ENCODE measurements around the gene C2CD4B.

DNA sequence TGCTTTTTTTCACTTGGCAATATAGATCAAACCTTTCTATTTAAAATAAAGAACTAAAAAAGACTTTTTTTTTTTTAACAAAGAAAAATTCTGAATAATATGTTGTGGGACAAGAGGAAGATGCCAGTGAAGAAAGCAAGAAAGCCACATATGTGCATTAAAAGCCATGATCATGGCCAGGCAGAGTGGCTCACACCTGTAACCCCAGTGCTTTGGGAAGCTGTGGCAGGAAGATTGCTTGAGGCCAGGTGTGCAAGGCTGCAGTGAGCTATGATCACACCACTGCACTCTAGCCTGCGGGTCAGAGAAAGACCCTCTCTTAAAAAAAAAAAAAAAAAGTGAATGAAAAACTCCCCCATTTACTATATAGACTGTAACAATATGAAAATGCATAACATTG is 23.9 kb downstream of the C2CD4B start:
- no peak for TF ChIP-seq KLF7 (tag by site-specific recombination; IDR thresholded peaks at IDR 0.05; ENCODE audit: borderline replicate concordance)
- TF ChIP-seq YY1 (tag by site-specific recombination; IDR thresholded peaks at IDR 0.05): no peak
- no peak for TF ChIP-seq ZSCAN23 (tag by site-specific recombination; IDR thresholded peaks at IDR 0.05)
- TF ChIP-seq ZNF768 (tag by site-specific recombination; IDR thresholded peaks at IDR 0.05): no peak
- TF ChIP-seq, protein P1, sequence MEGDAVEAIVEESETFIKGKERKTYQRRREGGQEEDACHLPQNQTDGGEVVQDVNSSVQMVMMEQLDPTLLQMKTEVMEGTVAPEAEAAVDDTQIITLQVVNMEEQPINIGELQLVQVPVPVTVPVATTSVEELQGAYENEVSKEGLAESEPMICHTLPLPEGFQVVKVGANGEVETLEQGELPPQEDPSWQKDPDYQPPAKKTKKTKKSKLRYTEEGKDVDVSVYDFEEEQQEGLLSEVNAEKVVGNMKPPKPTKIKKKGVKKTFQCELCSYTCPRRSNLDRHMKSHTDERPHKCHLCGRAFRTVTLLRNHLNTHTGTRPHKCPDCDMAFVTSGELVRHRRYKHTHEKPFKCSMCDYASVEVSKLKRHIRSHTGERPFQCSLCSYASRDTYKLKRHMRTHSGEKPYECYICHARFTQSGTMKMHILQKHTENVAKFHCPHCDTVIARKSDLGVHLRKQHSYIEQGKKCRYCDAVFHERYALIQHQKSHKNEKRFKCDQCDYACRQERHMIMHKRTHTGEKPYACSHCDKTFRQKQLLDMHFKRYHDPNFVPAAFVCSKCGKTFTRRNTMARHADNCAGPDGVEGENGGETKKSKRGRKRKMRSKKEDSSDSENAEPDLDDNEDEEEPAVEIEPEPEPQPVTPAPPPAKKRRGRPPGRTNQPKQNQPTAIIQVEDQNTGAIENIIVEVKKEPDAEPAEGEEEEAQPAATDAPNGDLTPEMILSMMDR (tag by site-specific recombination; IDR thresholded peaks at IDR 0.05): no peak
- no peak for TF ChIP-seq PRDM2 (tag by site-specific recombination; IDR thresholded peaks at IDR 0.05; ENCODE audit: borderline replicate concordance)
- TF ChIP-seq ZNF596 (tag by site-specific recombination; IDR thresholded peaks at IDR 0.05): no peak
- TF ChIP-seq, protein P2, sequence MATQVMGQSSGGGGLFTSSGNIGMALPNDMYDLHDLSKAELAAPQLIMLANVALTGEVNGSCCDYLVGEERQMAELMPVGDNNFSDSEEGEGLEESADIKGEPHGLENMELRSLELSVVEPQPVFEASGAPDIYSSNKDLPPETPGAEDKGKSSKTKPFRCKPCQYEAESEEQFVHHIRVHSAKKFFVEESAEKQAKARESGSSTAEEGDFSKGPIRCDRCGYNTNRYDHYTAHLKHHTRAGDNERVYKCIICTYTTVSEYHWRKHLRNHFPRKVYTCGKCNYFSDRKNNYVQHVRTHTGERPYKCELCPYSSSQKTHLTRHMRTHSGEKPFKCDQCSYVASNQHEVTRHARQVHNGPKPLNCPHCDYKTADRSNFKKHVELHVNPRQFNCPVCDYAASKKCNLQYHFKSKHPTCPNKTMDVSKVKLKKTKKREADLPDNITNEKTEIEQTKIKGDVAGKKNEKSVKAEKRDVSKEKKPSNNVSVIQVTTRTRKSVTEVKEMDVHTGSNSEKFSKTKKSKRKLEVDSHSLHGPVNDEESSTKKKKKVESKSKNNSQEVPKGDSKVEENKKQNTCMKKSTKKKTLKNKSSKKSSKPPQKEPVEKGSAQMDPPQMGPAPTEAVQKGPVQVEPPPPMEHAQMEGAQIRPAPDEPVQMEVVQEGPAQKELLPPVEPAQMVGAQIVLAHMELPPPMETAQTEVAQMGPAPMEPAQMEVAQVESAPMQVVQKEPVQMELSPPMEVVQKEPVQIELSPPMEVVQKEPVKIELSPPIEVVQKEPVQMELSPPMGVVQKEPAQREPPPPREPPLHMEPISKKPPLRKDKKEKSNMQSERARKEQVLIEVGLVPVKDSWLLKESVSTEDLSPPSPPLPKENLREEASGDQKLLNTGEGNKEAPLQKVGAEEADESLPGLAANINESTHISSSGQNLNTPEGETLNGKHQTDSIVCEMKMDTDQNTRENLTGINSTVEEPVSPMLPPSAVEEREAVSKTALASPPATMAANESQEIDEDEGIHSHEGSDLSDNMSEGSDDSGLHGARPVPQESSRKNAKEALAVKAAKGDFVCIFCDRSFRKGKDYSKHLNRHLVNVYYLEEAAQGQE (tag by site-specific recombination; IDR thresholded peaks at IDR 0.05): no peak
- no peak for TF ChIP-seq ZNF426 (tag by site-specific recombination; IDR thresholded peaks at IDR 0.05)

All from HEK293 (cell line).